ENCODE data around the gene NCOR1.

Gene NCOR1

DNA sequence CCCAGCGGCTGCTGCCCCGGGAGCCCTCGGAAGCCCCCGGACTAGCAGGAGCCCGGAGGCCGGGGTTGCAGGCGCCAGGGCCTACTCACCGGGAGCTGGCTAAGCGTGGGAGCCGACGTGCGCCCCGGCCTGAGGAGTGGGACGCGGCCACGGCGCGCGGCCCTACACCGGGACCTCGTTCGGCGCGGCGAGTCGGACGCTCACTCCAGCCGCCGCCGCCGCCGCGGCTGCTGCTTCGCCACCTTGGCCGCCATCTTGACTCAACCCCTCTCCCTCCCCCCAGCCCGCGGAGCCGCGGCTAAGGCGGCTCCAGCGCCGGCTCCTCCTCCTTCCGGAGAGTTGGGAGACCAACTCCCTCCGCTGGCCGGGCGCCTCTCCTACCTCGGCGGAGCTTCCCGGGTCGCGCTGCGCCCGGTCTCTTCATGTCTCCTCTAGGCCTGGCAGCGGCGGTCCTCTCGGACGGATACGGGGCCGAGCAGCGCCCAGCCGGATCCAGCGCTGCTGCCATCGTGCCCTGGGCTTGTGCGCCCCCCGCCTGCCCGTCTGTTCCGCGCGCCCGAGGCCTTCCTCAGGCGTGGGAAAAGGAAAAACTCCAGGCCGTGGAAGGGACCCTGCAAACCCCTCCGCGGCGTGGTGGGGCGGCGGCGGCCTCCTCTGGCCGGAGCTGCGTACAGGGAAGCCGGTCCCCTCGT is at the start of gene NCOR1:
TSS of gene NCOR1 (minus strand) at position 262 of the 692 bp plus-strand sequence. CDS start 20,965 bp downstream, outside the sequence.
- Mint-ChIP-seq H3K4me1 (peaks cover 43% of the 10 kb centered on the region), H3K27ac (ENCODE audit: low read depth) (peak within 1 kb of the TSS; percentile 93), H3K27me3 (no peaks in the 10 kb centered on the region), H3K36me3 (ENCODE audit: insufficient read depth) (peaks cover 15% of the 10 kb centered on the region), H3K9me3 (no peaks in the 10 kb centered on the region), H3K4me3 (peak within 1 kb of the TSS; percentile 89)
- ATAC-seq (replicated peaks; ENCODE audit: extremely low read depth, poor library complexity, severe bottlenecking), result peak; percentile 92
- peak; percentile 69 to 76 for DNase-seq (ENCODE audit: low spot score in 2 of 2)

DNA sequence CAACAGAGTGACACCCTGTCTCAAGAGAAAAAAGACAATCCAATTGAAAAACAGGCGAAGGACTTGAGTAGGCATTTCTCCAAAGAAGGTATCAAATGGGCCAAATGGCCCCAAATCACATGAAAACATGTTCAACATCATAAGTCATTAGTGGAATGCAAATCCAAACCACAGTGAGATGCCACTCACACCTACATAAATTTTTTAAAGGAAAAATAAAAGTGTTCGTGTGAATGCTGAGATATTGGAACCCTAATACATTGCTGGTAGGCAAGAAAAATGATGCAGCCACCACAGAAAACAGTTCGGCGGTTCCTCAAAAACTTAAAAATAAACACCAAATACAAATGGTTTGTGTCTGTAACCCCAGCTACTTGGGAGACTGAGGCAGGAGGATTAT is 46.9 kb upstream of the NCOR1 start:
- no peak for DNase-seq (ENCODE audit: low spot score in 2 of 2)
- no peak overlapping the region for H3K4me3 Mint-ChIP-seq
- peaks cover 5% of the 10 kb centered on the region for H3K36me3 Mint-ChIP-seq (ENCODE audit: insufficient read depth)
- H3K27me3 Mint-ChIP-seq, result no peaks in the 10 kb centered on the region
- ATAC-seq (replicated peaks; ENCODE audit: extremely low read depth, poor library complexity, severe bottlenecking), result no peak
- no peak overlapping the region for H3K27ac Mint-ChIP-seq (ENCODE audit: low read depth)
- H3K4me1 Mint-ChIP-seq, result peaks cover 13% of the 10 kb centered on the region
- H3K9me3 Mint-ChIP-seq, result no peaks in the 10 kb centered on the region

DNA sequence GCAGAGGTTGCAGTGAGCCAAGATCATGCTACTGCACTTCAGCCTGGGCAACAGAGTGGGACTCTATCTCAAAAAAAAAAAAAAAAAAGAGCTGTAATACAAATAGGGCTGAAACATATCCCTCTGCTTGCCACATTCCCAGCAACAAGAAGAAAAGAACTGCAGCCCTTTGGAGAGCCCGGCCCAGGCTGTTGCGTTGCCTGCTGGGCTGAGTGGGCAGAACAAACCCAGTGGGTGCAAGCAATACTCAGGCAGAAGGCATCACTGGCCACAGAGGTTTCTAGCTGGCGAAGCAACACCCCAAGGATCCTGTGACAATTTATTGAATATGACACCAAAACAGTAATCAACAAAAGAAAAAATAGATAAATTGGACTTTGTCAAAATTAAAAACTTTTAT is 45.7 kb upstream of the NCOR1 start:
- H3K36me3 Mint-ChIP-seq (ENCODE audit: insufficient read depth), result peaks cover 6% of the 10 kb centered on the region
- H3K9me3 Mint-ChIP-seq, result no peaks in the 10 kb centered on the region
- no peak for ATAC-seq (replicated peaks; ENCODE audit: extremely low read depth, poor library complexity, severe bottlenecking)
- H3K27me3 Mint-ChIP-seq, result no peaks in the 10 kb centered on the region
- H3K27ac Mint-ChIP-seq (ENCODE audit: low read depth), result no peak overlapping the region
- DNase-seq (ENCODE audit: low spot score in 2 of 2), result no peak
- H3K4me1 Mint-ChIP-seq, result peaks cover 7% of the 10 kb centered on the region
- H3K4me3 Mint-ChIP-seq, result no peak overlapping the region

DNA sequence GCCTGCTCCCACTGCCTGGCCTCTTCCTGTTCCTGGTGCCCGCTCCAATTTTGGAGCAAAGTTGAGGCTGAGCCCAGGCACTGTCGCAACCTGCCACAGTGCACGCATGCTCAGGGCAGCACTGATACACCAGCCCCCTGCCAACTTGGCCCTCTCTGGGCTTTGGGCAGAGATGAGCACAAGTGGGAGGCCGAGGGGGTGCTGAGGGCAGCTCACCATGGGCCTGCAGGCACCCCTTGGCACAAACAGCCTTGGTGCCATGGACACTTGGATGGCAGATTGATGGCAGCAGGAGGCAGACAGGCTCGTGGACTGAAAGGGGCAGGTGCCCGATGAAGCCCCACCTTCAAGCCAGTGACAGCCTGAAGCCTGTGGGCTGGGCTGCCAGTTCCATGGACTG is 44.6 kb upstream of the NCOR1 start:
- ATAC-seq (replicated peaks; ENCODE audit: extremely low read depth, poor library complexity, severe bottlenecking) (no peak), DNase-seq (ENCODE audit: low spot score in 2 of 2) (no peak)
- no peaks in the 10 kb centered on the region for H3K9me3 Mint-ChIP-seq
- H3K27me3 Mint-ChIP-seq, result no peaks in the 10 kb centered on the region
- peaks cover 8% of the 10 kb centered on the region for H3K4me1 Mint-ChIP-seq
- no peak overlapping the region for H3K27ac Mint-ChIP-seq (ENCODE audit: low read depth)
- no peak overlapping the region for H3K4me3 Mint-ChIP-seq
- peaks cover 8% of the 10 kb centered on the region for H3K36me3 Mint-ChIP-seq (ENCODE audit: insufficient read depth)

DNA sequence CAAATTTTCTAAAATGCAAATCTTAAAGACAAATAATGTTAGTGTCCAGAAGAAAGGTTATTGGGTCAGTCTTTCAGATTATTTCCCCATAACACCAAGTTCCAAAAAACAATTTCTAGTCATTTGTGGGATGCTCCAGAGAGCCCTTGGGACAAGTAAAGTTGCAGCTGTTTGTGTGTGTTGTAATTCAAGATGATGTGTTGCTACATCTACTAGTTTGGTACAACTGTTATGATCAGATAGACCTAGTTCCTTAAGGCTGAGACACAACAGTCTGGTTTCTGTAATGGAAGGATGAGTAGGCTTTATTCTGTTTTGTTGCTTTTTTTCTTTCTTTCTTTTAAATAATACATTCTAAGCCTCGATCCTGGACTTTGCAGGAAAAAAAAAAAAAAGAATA is 43.6 kb upstream of the NCOR1 start:
- DNase-seq (ENCODE audit: low spot score in 2 of 2) (no peak), ATAC-seq (replicated peaks; ENCODE audit: extremely low read depth, poor library complexity, severe bottlenecking) (no peak)
- Mint-ChIP-seq H3K27ac (ENCODE audit: low read depth) (no peak overlapping the region), H3K36me3 (ENCODE audit: insufficient read depth) (peaks cover 8% of the 10 kb centered on the region), H3K4me3 (no peak overlapping the region), H3K27me3 (no peaks in the 10 kb centered on the region), H3K9me3 (no peaks in the 10 kb centered on the region), H3K4me1 (peaks cover 6% of the 10 kb centered on the region)

DNA sequence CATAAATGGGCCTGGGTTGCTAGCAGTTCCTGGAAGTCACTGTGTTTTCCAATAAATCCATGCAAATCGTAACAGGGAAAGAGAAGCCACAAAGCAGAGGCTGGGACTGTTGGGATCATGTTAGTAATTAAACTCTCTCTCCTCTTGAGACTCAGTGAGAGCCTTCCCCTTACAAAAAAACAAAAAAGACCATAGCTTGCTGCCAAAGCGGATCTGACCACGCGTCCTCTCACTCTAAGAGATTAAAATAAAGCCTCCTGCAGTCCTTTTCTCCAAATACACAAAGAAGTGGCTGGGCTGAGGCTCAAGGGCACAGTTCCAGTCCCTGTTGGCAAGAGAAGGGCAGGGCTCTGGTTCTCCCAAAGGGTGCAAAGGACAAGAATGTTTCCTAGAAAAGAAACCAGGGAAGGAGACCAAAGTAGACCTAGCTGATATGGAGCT is 40.2 kb upstream of the NCOR1 start:
- ATAC-seq (replicated peaks; ENCODE audit: extremely low read depth, poor library complexity, severe bottlenecking) (no peak), DNase-seq (ENCODE audit: low spot score in 2 of 2) (no peak)
- H3K9me3 Mint-ChIP-seq, result no peaks in the 10 kb centered on the region
- peaks cover 11% of the 10 kb centered on the region for H3K4me1 Mint-ChIP-seq
- no peak overlapping the region for H3K4me3 Mint-ChIP-seq
- no peak overlapping the region for H3K27ac Mint-ChIP-seq (ENCODE audit: low read depth)
- no peaks in the 10 kb centered on the region for H3K27me3 Mint-ChIP-seq
- H3K36me3 Mint-ChIP-seq (ENCODE audit: insufficient read depth), result peaks cover 8% of the 10 kb centered on the region

DNA sequence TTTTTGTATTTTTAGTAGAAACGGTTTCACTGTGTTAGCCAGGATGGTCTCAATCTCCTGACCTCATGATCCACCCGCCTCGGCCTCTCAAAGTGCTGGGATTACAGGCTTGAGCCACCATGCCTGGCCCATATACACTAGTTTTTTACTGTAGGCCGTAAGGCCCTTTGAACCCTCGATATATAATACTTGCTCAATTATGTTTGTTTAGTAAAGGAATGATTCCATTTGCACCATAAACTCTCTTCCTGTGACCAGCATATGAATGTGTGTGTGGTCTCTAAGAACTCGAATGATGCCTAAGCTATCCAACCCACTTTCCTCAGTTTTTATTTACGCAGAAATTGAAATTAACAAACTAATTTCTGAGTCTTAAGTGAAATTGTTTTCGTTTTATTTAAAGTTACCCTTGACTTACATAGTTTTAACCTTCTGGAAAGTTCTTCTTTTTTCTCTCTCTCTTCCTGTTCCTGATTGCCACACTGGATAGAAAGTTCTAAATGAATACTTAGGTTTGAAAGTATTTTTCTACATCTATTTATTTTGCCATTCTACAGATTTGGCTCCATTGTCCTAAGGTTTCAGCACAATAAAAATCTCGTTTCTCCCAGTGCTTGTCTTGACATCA is 39.6 kb upstream of the NCOR1 start:
- no peak overlapping the region for H3K27ac Mint-ChIP-seq (ENCODE audit: low read depth)
- no peaks in the 10 kb centered on the region for H3K27me3 Mint-ChIP-seq
- ATAC-seq (replicated peaks; ENCODE audit: extremely low read depth, poor library complexity, severe bottlenecking) (no peak), DNase-seq (ENCODE audit: low spot score in 2 of 2) (no peak)
- peaks cover 8% of the 10 kb centered on the region for H3K36me3 Mint-ChIP-seq (ENCODE audit: insufficient read depth)
- no peak overlapping the region for H3K4me3 Mint-ChIP-seq
- no peaks in the 10 kb centered on the region for H3K9me3 Mint-ChIP-seq
- H3K4me1 Mint-ChIP-seq, result peaks cover 11% of the 10 kb centered on the region

DNA sequence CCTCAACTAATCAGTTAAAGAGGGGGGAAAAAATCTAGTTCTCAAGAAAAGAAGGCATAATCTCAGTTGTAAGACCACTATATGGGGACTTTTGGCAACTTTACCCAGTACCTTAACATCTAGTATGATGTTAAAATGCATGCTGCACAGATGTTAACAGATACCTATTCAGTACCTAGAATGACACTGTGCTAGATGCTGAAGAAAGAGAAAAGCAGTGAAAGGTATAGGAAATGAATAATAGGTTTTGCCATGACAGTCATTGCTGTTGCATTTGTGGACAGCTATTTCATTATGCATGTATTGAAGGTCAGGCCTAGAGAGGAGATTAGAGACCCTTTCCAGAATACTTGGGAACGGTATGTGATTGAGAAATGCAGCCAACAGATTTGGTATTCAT is 36.2 kb upstream of the NCOR1 start:
- ATAC-seq (replicated peaks; ENCODE audit: extremely low read depth, poor library complexity, severe bottlenecking), result no peak
- H3K27me3 Mint-ChIP-seq, result no peaks in the 10 kb centered on the region
- H3K27ac Mint-ChIP-seq (ENCODE audit: low read depth), result no peak overlapping the region
- no peak overlapping the region for H3K4me3 Mint-ChIP-seq
- H3K4me1 Mint-ChIP-seq, result peaks cover 16% of the 10 kb centered on the region
- H3K36me3 Mint-ChIP-seq (ENCODE audit: insufficient read depth), result peaks cover 5% of the 10 kb centered on the region
- no peak for DNase-seq (ENCODE audit: low spot score in 2 of 2)
- no peaks in the 10 kb centered on the region for H3K9me3 Mint-ChIP-seq

DNA sequence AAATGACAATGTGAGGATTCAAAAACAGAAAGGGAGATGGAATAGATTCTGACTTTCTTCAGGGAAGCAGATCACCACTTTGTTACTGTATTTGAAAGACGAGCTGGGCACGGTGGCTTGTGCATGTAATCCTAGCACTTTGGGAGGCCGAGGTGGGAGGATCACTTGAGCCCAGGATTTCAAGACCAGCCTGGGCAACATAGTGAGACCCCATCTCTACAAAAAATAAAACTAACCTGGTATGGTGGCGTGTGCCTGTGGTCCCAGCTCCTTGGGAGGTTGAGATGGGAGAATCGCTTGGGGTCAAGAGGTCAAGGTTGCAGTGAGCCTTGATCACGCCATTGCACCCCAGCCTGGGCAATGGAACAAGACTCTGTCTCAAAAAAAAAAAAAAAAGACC is 35.7 kb upstream of the NCOR1 start:
- DNase-seq (ENCODE audit: low spot score in 2 of 2), result no peak
- H3K27me3 Mint-ChIP-seq, result no peaks in the 10 kb centered on the region
- H3K4me1 Mint-ChIP-seq, result peaks cover 16% of the 10 kb centered on the region
- H3K36me3 Mint-ChIP-seq (ENCODE audit: insufficient read depth), result peaks cover 5% of the 10 kb centered on the region
- no peaks in the 10 kb centered on the region for H3K9me3 Mint-ChIP-seq
- H3K4me3 Mint-ChIP-seq, result no peak overlapping the region
- no peak overlapping the region for H3K27ac Mint-ChIP-seq (ENCODE audit: low read depth)
- ATAC-seq (replicated peaks; ENCODE audit: extremely low read depth, poor library complexity, severe bottlenecking), result no peak

DNA sequence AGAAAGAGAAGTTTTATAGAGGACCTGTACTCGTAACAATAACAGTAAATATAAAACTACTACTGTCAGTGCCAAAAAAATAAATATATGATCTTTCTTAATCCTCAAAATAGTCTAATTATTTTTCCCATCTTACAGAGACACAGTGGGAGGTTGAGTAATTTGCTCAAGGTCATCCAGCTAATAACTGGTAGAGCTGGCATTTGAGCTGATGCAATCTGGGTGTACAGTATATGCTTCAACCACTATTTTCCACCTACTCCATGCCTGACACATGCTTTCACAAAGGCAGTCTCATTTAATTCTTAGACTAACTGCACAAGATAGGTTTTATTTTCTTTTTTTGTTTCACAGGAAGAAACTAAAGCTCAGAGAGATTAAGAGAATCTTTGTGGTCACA is 35.3 kb upstream of the NCOR1 start:
- no peak for DNase-seq (ENCODE audit: low spot score in 2 of 2)
- H3K4me3 Mint-ChIP-seq, result no peak overlapping the region
- no peaks in the 10 kb centered on the region for H3K27me3 Mint-ChIP-seq
- peaks cover 16% of the 10 kb centered on the region for H3K4me1 Mint-ChIP-seq
- H3K27ac Mint-ChIP-seq (ENCODE audit: low read depth), result no peak overlapping the region
- ATAC-seq (replicated peaks; ENCODE audit: extremely low read depth, poor library complexity, severe bottlenecking), result no peak
- no peaks in the 10 kb centered on the region for H3K9me3 Mint-ChIP-seq
- peaks cover 7% of the 10 kb centered on the region for H3K36me3 Mint-ChIP-seq (ENCODE audit: insufficient read depth)

DNA sequence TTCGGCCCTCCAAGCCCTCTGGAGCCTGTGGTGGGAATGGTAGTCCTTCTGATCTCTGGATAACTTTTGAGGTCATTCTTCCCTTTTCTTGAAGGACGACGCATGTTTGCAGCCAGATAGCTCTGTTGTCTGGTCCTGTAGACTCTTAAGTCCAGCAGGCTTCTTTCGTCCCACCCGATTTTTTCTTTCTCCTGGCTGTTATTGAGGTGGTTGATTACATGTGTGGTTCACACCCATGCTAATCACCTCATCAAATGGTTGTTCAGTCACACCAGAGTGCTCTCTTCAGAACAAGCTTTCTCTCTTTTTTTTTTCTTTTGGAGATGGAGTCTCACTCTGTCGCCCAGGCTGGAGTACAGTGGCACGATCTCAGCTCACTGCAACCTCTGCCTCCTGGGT is 32.3 kb upstream of the NCOR1 start:
- no peak overlapping the region for H3K27ac Mint-ChIP-seq (ENCODE audit: low read depth)
- ATAC-seq (replicated peaks; ENCODE audit: extremely low read depth, poor library complexity, severe bottlenecking) (no peak), DNase-seq (ENCODE audit: low spot score in 2 of 2) (no peak)
- no peak overlapping the region for H3K4me3 Mint-ChIP-seq
- H3K36me3 Mint-ChIP-seq (ENCODE audit: insufficient read depth), result peaks cover 5% of the 10 kb centered on the region
- H3K4me1 Mint-ChIP-seq, result peaks cover 14% of the 10 kb centered on the region
- H3K27me3 Mint-ChIP-seq, result no peaks in the 10 kb centered on the region
- no peaks in the 10 kb centered on the region for H3K9me3 Mint-ChIP-seq

DNA sequence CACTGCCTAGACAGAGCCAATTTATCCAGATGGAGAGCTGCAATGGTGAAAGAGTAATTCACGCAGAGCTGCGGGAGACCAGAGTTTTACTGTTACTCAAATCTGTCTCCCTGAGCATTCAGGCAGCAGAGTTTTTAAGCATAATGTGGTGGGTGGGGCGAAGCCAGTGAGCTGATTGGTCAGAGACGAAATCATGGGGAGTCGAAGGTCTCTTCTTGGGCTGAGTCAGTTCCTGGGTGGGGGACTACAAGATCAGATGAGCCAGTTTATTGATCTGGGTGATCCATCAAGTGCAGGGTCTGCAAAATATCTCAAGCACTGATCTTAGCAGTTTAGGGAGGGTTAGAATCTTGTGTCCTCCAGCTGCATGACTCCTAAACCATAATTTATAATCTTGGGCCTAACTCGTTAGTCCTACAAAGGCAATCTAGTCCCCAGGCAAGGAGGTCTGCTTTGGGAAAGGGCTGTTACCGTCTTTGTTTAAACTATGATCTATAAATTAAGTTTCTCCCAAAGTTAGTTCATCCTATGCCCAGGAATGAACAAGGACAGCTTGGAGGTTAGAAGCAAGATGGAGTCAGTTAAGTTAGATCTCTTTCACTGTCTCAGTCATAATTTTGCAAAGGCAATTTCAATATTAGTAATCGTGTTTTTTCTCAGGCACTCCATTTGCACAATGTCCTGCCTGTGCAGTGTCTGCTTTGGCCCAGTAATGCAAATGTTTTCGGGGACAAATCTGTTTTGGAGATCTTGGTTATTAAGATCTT is 28.6 kb upstream of the NCOR1 start:
- no peak for ATAC-seq (replicated peaks; ENCODE audit: extremely low read depth, poor library complexity, severe bottlenecking)
- Mint-ChIP-seq H3K4me1 (peaks cover 16% of the 10 kb centered on the region), H3K4me3 (no peak overlapping the region), H3K36me3 (ENCODE audit: insufficient read depth) (peaks cover 5% of the 10 kb centered on the region), H3K9me3 (no peaks in the 10 kb centered on the region), H3K27ac (ENCODE audit: low read depth) (no peak overlapping the region), H3K27me3 (no peaks in the 10 kb centered on the region)
- DNase-seq (ENCODE audit: low spot score in 2 of 2), result no peak

DNA sequence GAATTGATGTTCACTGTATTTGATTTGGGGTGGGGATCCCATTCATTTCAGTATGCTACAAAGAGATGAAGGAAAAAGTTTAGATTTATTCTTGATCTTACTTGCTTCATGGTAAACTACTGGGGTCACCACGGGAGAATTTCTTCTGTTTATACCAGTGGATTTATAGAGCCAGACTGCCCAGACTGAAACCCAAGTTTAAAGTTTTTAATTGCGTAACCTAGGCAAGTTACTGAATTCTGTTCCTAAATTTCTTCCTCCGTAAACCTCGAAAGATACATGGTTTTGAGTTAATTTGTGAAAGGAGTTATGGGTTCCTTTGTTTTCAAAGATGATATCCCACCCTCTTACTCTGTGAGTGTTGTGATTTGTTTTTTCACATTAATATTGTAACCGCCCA is 28.1 kb upstream of the NCOR1 start:
- Mint-ChIP-seq H3K27ac (ENCODE audit: low read depth) (no peak overlapping the region), H3K4me3 (no peak overlapping the region), H3K9me3 (no peaks in the 10 kb centered on the region), H3K36me3 (ENCODE audit: insufficient read depth) (peaks cover 5% of the 10 kb centered on the region), H3K27me3 (no peaks in the 10 kb centered on the region), H3K4me1 (peaks cover 16% of the 10 kb centered on the region)
- DNase-seq (ENCODE audit: low spot score in 2 of 2), result no peak
- no peak for ATAC-seq (replicated peaks; ENCODE audit: extremely low read depth, poor library complexity, severe bottlenecking)
